ENCODE measurements around the gene GUCY2D.
A peak's percentile ranks its signal among the peaks of the same experiment; 100 is the strongest.

The GUCY2D gene

DNA sequence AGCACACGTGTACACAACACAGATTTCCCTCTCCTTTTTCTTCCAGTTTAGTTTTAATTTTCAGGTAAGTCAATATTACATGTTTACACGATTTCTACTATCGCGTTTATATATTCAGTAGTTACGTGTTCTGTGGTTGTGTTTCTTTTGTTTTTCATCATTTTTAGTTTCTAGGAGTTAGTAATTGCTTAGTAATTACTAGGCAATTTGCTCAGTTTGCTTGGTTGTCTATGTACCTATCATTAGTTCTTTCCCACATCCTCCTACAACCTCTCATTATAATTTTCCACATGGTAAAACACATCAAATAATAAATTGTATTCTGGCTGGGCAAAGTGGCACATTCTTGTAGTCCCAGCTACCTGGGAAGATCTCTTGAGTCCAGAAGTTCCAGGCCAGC lies 24.6 kb upstream of the GUCY2D start:
- no peak for ATAC-seq
- TF ChIP-seq ZNF70 (CRISPR knock-in tag; IDR thresholded peaks at IDR 0.05), result no peak
- TF ChIP-seq ISL1 (CRISPR knock-in tag; IDR thresholded peaks at IDR 0.05), result no peak
- TF ChIP-seq ZNF8 (CRISPR knock-in tag; IDR thresholded peaks at IDR 0.05), result no peak
- no peak for TF ChIP-seq ZC3H10 (CRISPR knock-in tag; IDR thresholded peaks at IDR 0.05)
- no peak for TF ChIP-seq ZFP3 (CRISPR knock-in tag; IDR thresholded peaks at IDR 0.05)
- TF ChIP-seq ZFP30 (CRISPR knock-in tag; IDR thresholded peaks at IDR 0.05), result no peak
- TF ChIP-seq SNAI2 (CRISPR knock-in tag; IDR thresholded peaks at IDR 0.05), result no peak
- TF ChIP-seq TOX (CRISPR knock-in tag; IDR thresholded peaks at IDR 0.05; ENCODE audit: borderline replicate concordance), result no peak
- no peak for TF ChIP-seq ZNF565 (CRISPR knock-in tag; conservative IDR thresholded peaks at IDR 0.05; ENCODE audit: low read depth)
- no peak for TF ChIP-seq GLIS3 (CRISPR knock-in tag; IDR thresholded peaks at IDR 0.05)
- no peak for TF ChIP-seq OSR1 (CRISPR knock-in tag; IDR thresholded peaks at IDR 0.05)
- no peak for TF ChIP-seq BACH2 (CRISPR knock-in tag; IDR thresholded peaks at IDR 0.05; ENCODE audit: borderline replicate concordance)
- TF ChIP-seq, protein P1, sequence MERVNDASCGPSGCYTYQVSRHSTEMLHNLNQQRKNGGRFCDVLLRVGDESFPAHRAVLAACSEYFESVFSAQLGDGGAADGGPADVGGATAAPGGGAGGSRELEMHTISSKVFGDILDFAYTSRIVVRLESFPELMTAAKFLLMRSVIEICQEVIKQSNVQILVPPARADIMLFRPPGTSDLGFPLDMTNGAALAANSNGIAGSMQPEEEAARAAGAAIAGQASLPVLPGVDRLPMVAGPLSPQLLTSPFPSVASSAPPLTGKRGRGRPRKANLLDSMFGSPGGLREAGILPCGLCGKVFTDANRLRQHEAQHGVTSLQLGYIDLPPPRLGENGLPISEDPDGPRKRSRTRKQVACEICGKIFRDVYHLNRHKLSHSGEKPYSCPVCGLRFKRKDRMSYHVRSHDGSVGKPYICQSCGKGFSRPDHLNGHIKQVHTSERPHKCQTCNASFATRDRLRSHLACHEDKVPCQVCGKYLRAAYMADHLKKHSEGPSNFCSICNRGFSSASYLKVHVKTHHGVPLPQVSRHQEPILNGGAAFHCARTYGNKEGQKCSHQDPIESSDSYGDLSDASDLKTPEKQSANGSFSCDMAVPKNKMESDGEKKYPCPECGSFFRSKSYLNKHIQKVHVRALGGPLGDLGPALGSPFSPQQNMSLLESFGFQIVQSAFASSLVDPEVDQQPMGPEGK (CRISPR knock-in tag; IDR thresholded peaks at IDR 0.05; ENCODE audit: borderline replicate concordance), result no peak
- no peak for TF ChIP-seq ARNTL (CRISPR knock-in tag; IDR thresholded peaks at IDR 0.05; ENCODE audit: borderline replicate concordance, low read depth)
- no peak for TF ChIP-seq CSDC2 (CRISPR knock-in tag; IDR thresholded peaks at IDR 0.05)
- no peak for TF ChIP-seq CREB5 (CRISPR knock-in tag; IDR thresholded peaks at IDR 0.05; ENCODE audit: low read depth)

DNA sequence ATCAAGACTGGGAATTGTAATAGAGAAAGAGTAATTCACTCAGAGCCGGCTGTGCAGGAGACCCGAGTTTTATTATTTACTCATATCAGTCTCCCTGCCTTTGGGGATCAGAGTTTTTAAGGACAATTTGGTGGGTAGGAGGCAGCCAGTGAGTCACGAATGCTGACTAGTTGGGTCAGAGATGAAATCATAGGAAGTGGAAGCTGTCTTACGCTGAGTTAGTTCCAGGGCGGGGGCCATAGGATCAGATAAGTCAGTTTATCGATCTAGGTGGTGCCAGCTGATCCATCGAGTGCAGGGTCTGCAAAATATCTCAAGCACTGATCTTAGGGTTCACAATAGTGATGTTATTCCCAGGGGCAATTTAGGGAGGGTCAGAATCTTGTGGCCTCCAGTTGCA lies 20.2 kb upstream of the GUCY2D start:
- ATAC-seq, result peak; percentile 78
- TF ChIP-seq CSDC2 (CRISPR knock-in tag; IDR thresholded peaks at IDR 0.05), result no peak
- TF ChIP-seq SNAI2 (CRISPR knock-in tag; IDR thresholded peaks at IDR 0.05), result no peak
- no peak for TF ChIP-seq ISL1 (CRISPR knock-in tag; IDR thresholded peaks at IDR 0.05)
- no peak for TF ChIP-seq ZFP30 (CRISPR knock-in tag; IDR thresholded peaks at IDR 0.05)
- TF ChIP-seq, protein P2, sequence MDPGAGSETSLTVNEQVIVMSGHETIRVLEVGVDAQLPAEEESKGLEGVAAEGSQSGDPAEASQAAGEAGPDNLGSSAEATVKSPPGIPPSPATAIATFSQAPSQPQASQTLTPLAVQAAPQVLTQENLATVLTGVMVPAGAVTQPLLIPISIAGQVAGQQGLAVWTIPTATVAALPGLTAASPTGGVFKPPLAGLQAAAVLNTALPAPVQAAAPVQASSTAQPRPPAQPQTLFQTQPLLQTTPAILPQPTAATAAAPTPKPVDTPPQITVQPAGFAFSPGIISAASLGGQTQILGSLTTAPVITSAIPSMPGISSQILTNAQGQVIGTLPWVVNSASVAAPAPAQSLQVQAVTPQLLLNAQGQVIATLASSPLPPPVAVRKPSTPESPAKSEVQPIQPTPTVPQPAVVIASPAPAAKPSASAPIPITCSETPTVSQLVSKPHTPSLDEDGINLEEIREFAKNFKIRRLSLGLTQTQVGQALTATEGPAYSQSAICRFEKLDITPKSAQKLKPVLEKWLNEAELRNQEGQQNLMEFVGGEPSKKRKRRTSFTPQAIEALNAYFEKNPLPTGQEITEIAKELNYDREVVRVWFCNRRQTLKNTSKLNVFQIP (CRISPR knock-in tag; IDR thresholded peaks at IDR 0.05; ENCODE audit: borderline replicate concordance, low read depth), result no peak
- TF ChIP-seq, protein P1 (CRISPR knock-in tag; IDR thresholded peaks at IDR 0.05; ENCODE audit: borderline replicate concordance), result no peak
- no peak for TF ChIP-seq TOX (CRISPR knock-in tag; IDR thresholded peaks at IDR 0.05; ENCODE audit: borderline replicate concordance)
- TF ChIP-seq OSR1 (CRISPR knock-in tag; IDR thresholded peaks at IDR 0.05), result no peak
- TF ChIP-seq RARB (CRISPR knock-in tag; IDR thresholded peaks at IDR 0.05), result no peak
- no peak for TF ChIP-seq GLIS3 (CRISPR knock-in tag; IDR thresholded peaks at IDR 0.05)
- TF ChIP-seq ZNF70 (CRISPR knock-in tag; IDR thresholded peaks at IDR 0.05), result no peak
- TF ChIP-seq ZC3H10 (CRISPR knock-in tag; IDR thresholded peaks at IDR 0.05), result no peak
- no peak for TF ChIP-seq ZNF565 (CRISPR knock-in tag; conservative IDR thresholded peaks at IDR 0.05; ENCODE audit: low read depth)
- no peak for TF ChIP-seq PPARA (CRISPR knock-in tag; IDR thresholded peaks at IDR 0.05; ENCODE audit: borderline replicate concordance)
- no peak for TF ChIP-seq CSRNP3 (CRISPR knock-in tag; IDR thresholded peaks at IDR 0.05)
- no peak for TF ChIP-seq CREB5 (CRISPR knock-in tag; IDR thresholded peaks at IDR 0.05; ENCODE audit: low read depth)
- no peak for TF ChIP-seq ARNTL (CRISPR knock-in tag; IDR thresholded peaks at IDR 0.05; ENCODE audit: borderline replicate concordance, low read depth)
